ENCODE data around the gene EGFLAM. TPM values are rescaled to one million over a fixed set of nuclear protein-coding genes. Genes with fewer than 3 reads are reported as not detected.
A peak's percentile ranks its signal among the peaks of the same experiment; 100 is the strongest.

The EGFLAM gene
- total and polyA plus RNA-seq, 2 experiments from 2014 or later = 0.24 to 1.9 TPM

GRCh38 chr5:38265546-38266179, 7.3 kb downstream of the EGFLAM start:
- Mint-ChIP-seq H3K36me3 (ENCODE audit: low read depth) (no peaks in the 10 kb centered on the region), H3K4me1 (peaks cover 3% of the 10 kb centered on the region; the same call in 2 of the 3 replicates), H3K27ac (no peak overlapping the region), H3K9me3 (0 out of 3 replicates have a peak, but pooled peaks cover 3% of the 10 kb centered on the region), H3K27me3 (ENCODE audit: insufficient read depth, low read depth, poor library complexity) (peaks cover 8% of the 10 kb centered on the region), H3K4me3 (peak overlapping the region; percentile 38; the same call in 2 of the 3 replicates)
- Histone ChIP-seq H3K79me2 (replicated peaks; ENCODE audit: insufficient read depth) (no peaks in the 10 kb centered on the region), H2AFZ (peak overlapping the region; percentile 80), H3K36me3 (ENCODE audit: insufficient read depth) (no peaks in the 10 kb centered on the region), H3K4me3 (no peak overlapping the region), H4K20me1 (replicated peaks; ENCODE audit: insufficient read depth) (no peaks in the 10 kb centered on the region), H3K27me3 (ENCODE audit: insufficient read depth) (peaks cover 43% of the 10 kb centered on the region), H3F3A (replicated peaks; ENCODE audit: low read depth) (no peaks in the 10 kb centered on the region), H3K9me2 (ENCODE audit: insufficient read depth) (0 out of 2 replicates have a peak, but pooled peaks cover 7% of the 10 kb centered on the region), H3K4me1 (ENCODE audit: insufficient read depth) (no peaks in the 10 kb centered on the region), H3K27ac (ENCODE audit: low read depth) (no peak overlapping the region), H3K4me2 (0 out of 2 replicates have a peak overlapping the region, but pooled peaks have one; percentile 49)
- DNase-seq (ENCODE audit: low spot score) (peak; percentile 88), ATAC-seq (peak; percentile 99)
- TF ChIP-seq NANOG (IDR thresholded peaks at IDR 0.05; ENCODE audit: borderline replicate concordance) (no peak), CTCF (conservative IDR thresholded peaks at IDR 0.05; ENCODE audit: low read depth in 2 of 2) (peak; percentile 78 to 91), ZNF462 (CRISPR knock-in tag; IDR thresholded peaks at IDR 0.05) (no peak), EZH2 (IDR thresholded peaks at IDR 0.05; ENCODE audit: low read depth, unreplicated experiment) (no peak), EZH2phosphoT487 (IDR thresholded peaks at IDR 0.05; ENCODE audit: unreplicated experiment) (no peak), ETS1 (IDR thresholded peaks at IDR 0.05) (no peak), POLR2AphosphoS5 (IDR thresholded peaks at IDR 0.05; ENCODE audit: low read depth) (no peak)

All from GM23338 (cell line).